ENCODE results near the gene AGBL4.
"Not testable (repeated sequence)": the region's sequence is repeated elsewhere in the genome, so short reads cannot be mapped to it uniquely, and the experiment has no call there.

AGBL4 gene

DNA sequence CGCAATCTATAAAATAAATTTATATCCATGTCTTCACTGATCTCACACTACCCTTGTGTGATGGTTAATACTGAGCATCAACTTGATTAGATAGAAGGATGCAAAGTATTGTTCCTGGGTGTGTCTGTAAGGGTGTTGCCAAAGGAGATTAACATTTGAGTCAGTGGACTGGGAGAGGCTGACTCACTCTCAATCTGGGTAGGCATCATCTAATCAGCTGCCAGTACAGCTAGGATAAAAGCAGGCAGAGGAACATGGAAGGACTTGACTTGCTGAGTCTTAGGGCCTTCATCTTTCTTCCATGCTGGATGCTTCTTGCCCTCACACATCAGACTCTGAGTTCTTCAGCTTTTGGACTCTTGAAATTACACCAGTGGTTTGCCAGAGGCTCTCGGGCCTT lies 615.4 kb downstream of the AGBL4 start:
- DNase-seq: no peak

- no peak for DNase-seq
Measured at GRCh38 chr1:49397086-49397485, 626.7 kb downstream of the AGBL4 start.

DNA sequence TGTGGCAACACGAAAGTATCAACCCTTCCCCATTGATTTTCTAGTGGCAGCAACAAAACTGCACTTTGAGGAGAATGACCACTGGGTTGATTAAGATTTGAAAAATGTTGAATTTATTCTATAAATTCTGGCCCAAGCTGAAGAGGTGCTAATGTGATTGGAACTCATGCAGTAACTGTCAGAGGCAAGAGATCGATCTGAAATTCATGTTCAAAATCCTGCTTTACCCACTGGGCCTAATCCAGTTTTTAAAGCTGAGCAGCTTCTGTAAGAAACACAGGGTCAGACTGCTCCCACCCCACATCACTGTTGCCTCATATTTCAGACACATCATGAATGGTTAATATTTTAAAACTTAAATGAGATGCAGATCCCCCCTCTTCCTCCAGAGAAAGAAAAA lies 629.6 kb downstream of the AGBL4 start:
- DNase-seq: no peak

GRCh38 chr1:49389699-49390098 lies 634.1 kb downstream of the AGBL4 start:
- DNase-seq: no peak

- DNase-seq: no peak
Measured at GRCh38 chr1:49364676-49365075, 659.1 kb downstream of the AGBL4 start.

- no peak for DNase-seq
Measured at GRCh38 chr1:49363628-49364027, 660.1 kb downstream of the AGBL4 start.

- no peak for DNase-seq
Measured at GRCh38 chr1:49358036-49358435, 665.7 kb downstream of the AGBL4 start.

DNA sequence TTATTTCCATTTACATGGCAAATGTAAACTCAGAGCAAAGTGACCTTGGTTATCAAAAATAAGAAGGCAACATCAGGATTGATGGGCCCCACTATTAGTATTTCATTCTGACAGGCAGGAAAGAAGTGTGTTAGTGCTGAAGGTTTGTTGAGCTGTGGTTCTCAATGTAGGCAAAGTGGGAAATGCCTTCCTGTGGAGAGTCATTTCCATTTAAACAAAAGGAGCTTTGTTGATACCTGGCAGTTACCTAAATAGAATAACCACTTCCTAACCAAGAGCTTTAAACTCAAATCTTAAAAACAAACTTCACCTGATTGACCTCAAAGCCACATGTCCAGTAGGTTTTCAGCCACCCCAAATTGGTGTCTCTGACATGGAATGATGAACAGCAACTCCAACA lies 667.2 kb downstream of the AGBL4 start:
- no peak for DNase-seq

DNA sequence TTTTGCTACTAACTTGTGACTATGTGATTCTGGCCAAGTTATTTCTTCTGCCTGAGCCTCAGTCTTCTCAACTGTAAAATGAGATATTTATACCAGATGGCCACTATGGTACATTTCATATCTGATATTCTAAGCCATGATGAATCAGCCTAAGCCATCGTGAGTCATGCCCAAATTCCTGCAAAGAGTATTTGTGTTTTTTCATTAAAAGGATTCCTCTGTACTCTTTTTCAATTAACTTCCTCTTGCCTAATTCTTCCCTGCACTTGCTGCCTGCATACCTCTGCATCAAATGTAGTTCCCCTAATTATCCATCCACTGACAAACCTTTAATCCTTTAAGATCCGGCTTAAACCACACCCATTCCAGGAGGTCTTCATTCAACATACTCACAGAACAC lies 672.0 kb downstream of the AGBL4 start:
- DNase-seq: no peak

DNA sequence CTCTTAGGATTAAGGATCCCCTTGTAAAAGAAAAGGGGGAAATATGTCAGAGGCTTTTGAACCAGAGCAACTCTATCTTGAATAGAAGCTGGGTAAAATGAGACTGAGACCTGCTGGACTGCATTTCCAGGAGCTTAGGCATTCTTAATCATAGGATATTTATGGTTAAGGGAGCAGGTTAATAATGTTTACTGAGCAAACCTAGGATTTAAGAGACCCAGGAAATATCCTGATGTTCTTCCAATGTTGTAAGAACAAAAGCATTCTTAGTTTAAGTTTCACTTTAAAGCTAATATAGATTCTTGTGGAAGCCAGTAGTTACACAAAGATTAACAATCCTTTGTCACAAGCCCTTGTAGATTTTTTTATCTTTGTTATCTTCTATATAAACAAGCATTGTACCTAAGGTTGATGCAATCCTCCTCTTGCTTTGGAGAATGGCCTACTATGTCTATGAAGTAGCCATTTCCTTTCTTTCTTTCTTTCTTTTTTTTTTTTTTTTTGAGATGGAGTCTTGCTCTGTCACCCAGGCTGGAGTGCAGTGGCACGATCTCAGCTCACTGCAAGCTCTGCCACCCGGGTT lies 676.9 kb downstream of the AGBL4 start:
- no peak for DNase-seq

DNA sequence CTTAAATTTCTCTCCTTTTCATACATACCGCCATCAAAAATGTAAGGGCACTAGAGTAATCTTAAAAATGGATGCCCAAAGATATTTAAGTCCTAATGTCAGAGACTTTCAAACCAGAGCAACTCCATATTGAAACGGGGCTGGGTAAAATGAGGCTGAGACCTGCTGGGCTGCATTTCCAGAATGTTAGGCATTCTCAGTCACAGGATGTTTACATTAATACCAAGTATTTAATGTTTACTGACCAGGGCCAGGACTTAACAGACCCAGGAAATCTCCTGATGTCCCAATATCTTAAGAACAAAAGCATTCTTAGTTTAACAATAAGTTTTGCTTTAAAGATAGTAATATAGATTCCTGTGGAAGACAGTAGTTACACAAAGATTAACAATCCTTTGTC lies 683.2 kb downstream of the AGBL4 start:
- no peak for DNase-seq

DNA sequence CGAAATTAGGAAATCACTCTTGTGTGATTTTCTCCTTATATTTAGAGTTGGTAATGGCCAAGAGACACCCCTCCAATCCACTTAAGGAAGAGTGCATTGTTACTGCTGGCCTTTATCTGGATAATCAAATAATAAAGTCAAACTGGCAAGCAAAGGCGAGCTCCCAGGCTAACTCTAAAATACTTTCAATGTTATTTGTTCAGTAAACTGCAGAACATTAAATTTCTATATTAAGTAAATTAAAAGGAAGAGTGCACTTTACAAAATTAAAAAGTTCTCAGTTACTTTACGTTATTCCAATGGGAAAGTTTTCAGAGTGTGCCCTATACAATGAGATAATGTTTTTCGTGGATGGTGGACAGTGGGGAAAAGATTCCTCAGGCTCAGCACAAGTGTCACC lies 684.7 kb downstream of the AGBL4 start:
- no peak for DNase-seq

- no peak for DNase-seq
Measured at GRCh38 chr1:49337251-49337650, 686.5 kb downstream of the AGBL4 start.

- DNase-seq: no peak
Measured at GRCh38 chr1:49333906-49334305, 689.8 kb downstream of the AGBL4 start.

DNA sequence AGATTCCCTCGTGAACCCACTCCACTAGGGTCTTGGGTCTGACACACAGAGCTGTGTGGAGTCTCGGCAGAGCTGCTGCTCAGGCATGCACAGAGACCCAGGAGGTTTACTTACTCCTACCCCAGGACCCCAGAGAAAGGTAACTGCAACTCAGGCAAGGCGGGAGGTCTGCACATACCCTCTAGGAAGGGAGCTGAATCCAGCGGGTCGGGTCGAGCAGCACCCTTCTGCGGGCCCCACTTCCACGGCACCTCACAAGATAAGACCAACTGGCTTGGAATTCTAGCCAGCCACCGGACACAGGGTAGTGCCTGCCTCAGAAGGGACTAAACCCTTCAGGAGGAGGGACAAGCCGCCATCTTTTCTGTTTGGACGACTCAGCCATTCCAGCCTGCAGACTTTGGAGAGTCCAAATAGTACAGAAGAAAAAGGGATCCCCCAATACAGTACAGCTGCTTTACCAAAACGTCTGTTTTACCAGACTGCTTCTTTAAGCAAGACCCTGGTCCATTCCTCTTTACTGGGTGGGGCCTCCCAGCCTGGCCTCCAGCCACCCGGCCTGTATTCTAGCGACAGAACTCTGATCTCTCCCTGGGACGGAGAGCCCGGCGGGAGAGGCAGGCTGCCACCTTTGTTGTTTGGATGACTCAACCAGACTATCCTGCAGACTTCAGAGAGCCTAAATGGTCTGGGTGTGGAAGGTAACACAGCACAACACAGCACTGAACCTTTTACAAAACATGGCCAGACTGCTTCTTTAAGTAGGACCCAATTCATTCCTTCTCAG lies 692.5 kb downstream of the AGBL4 start:
- no peak for DNase-seq

GRCh38 chr1:49323925-49324540 lies 699.7 kb downstream of the AGBL4 start:
- DNase-seq: no peak

- not testable (repeated sequence) for DNase-seq
Measured at GRCh38 chr1:49320493-49320892, 703.3 kb downstream of the AGBL4 start.

DNA sequence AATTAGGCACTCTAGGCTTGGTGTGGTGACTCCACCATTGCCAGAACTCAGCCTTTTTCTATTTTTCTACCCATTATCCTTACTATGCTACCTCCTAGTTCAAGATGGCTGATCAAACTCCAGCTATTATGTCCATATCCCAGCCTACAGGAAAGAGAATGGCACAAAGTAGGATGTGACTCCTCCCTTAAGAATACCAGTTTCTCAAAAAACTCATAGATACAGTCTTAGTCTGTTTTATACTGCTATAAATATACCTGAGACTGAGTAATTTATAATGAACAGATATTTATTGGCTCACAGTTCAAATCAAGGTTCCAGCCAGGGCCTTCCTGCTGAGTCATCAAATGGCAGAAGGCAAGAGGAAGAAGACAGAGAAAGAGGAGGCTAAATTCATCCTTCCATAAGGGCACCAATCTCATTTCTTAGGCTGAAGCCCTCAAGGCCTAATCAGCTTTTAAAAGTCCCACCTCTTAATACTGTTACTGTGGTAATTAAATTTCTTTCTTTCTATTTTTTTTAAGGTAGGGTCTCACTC lies 704.3 kb downstream of the AGBL4 start:
- DNase-seq: no peak

- DNase-seq: no peak
Measured at GRCh38 chr1:49318218-49318617, 705.5 kb downstream of the AGBL4 start.

GRCh38 chr1:49307457-49307856 lies 716.3 kb downstream of the AGBL4 start:
- DNase-seq: no peak

DNA sequence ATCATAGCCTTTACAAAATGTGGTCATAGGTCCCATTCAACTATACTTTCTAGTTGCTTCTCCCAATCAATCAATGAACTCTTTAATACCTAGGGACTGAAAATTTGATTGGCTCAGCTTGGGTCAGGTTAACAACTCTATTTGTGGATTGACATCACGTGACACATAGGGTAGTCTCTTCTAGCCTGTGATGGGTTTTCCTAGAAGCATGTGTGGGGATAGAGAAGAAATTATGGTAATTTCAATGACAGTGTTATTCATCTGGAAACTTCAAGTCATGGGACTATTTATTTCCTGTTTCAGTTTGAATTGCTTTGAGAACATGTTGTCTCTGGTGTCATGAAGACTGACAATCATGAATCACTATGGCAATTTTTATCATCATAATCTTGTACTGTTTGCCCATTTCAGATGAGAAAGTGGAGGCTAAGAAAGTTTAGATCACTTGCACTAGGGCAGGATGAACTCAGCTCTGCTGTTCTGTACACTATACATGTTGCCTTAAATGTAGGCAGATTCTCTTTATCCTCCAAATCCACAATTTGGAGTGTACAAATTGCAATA lies 717.2 kb downstream of the AGBL4 start:
- DNase-seq: no peak

DNA sequence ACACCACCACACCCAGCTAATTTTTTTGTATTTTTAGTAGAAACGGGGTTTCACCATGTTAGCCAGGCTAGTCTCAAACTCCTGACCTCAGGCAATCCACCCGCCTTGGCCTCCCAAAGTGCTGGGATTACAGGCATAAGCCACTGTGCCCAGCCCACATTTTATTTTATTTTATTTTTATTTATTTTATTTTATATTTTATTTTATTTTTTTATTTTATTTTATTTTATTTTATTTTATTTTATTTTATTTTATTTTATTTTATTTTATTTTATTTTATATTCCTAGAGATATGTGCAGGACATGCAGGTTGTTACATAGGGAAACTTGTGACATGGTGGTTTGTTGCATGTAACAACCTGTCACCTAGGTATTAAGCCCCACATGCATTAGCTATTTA lies 721.4 kb downstream of the AGBL4 start:
- DNase-seq: not testable (repeated sequence)

- no peak for DNase-seq
Measured at GRCh38 chr1:49298304-49298703, 725.5 kb downstream of the AGBL4 start.

DNA sequence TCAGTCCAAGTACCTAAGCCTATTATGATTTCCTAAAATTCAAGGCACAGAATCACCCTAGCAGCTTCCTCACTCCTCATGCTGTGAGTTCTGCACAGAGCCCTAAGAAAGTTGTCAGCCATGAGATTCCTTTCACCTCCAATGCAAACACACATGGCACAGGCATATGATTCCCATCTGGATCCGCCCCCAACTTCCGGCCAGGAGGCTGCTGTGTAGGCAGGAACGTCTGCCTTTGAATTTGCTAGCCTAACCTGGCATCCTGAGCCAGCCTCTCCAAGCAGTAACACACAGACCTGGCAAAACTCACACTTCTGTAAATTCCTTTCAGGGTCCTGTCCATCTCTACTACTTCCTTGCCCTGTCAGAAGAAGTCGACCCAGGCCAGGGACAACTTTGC lies 726.0 kb downstream of the AGBL4 start:
- DNase-seq: no peak

All from NK-92 treated with Interleukin-12 subunit alpha and Interleukin-12 subunit beta, amount 100 ng/mL, for 24 hours (cell line).